ENCODE measurements around the gene PITRM1. TPM values are rescaled to one million over a fixed set of nuclear protein-coding genes. Genes with fewer than 3 reads are reported as not detected.

PITRM1 gene
- total RNA-seq, 1 experiment from 2014 or later, result 83.5 TPM

DNA sequence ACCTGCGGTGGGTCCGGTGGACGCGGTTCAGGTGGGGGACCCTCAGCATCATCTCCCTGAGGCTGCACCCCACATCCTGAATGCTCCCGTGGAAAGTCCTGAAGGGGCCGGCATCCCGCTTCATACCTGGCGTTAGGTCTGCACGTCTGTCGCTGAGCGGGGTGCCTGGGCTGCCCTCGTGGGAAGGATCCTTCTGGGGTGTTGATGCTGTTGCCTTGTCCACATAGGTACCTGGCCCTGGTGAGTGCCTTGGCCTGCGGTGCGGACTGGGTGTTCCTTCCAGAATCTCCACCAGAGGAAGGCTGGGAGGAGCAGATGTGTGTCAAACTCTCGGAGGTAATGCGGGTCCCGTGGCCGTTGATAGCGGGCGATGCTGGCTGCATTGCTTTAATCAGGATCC is 67.4 kb downstream of the PITRM1 start:
- no peak overlapping the region for H3K27ac ChIP-seq (ENCODE audit: low read depth, low read length, poor library complexity, severe bottlenecking)
- CTCF ChIA-PET, result no interaction called here
- no peaks in the 10 kb centered on the region for H3K4me1 ChIP-seq (ENCODE audit: insufficient read depth, low read length, poor library complexity, severe bottlenecking)
- no peak overlapping the region for H3K4me3 ChIP-seq (ENCODE audit: low read depth, low read length, poor library complexity, severe bottlenecking)
- H3K9me3 ChIP-seq (ENCODE audit: low read depth, low read length, poor library complexity, severe bottlenecking), result no peaks in the 10 kb centered on the region
- peaks cover 80% of the 10 kb centered on the region for H3K36me3 ChIP-seq (ENCODE audit: insufficient read depth, low read length, poor library complexity, severe bottlenecking)
- POLR2A ChIA-PET (ENCODE audit: low non-redundant PET), result no interaction called here
- TF ChIP-seq EZH2 (IDR thresholded peaks at IDR 0.05; ENCODE audit: borderline replicate concordance, low read depth, low read length, poor library complexity, severe bottlenecking), result no peak
- TF ChIP-seq, protein P1, sequence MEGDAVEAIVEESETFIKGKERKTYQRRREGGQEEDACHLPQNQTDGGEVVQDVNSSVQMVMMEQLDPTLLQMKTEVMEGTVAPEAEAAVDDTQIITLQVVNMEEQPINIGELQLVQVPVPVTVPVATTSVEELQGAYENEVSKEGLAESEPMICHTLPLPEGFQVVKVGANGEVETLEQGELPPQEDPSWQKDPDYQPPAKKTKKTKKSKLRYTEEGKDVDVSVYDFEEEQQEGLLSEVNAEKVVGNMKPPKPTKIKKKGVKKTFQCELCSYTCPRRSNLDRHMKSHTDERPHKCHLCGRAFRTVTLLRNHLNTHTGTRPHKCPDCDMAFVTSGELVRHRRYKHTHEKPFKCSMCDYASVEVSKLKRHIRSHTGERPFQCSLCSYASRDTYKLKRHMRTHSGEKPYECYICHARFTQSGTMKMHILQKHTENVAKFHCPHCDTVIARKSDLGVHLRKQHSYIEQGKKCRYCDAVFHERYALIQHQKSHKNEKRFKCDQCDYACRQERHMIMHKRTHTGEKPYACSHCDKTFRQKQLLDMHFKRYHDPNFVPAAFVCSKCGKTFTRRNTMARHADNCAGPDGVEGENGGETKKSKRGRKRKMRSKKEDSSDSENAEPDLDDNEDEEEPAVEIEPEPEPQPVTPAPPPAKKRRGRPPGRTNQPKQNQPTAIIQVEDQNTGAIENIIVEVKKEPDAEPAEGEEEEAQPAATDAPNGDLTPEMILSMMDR (conservative IDR thresholded peaks at IDR 0.05; ENCODE audit: low read depth, low read length), result no peak
- no peaks in the 10 kb centered on the region for H3K27me3 ChIP-seq (replicated peaks; ENCODE audit: insufficient read depth, low read depth, low read length, poor library complexity)
- DNase-seq (ENCODE audit: low spot score), result no peak
- intact Hi-C loops (cut with micrococcal nuclease; ENCODE audit: unreplicated experiment), result no loop called here
- BruUV-seq (replicated peaks), result no TSS peak

DNA sequence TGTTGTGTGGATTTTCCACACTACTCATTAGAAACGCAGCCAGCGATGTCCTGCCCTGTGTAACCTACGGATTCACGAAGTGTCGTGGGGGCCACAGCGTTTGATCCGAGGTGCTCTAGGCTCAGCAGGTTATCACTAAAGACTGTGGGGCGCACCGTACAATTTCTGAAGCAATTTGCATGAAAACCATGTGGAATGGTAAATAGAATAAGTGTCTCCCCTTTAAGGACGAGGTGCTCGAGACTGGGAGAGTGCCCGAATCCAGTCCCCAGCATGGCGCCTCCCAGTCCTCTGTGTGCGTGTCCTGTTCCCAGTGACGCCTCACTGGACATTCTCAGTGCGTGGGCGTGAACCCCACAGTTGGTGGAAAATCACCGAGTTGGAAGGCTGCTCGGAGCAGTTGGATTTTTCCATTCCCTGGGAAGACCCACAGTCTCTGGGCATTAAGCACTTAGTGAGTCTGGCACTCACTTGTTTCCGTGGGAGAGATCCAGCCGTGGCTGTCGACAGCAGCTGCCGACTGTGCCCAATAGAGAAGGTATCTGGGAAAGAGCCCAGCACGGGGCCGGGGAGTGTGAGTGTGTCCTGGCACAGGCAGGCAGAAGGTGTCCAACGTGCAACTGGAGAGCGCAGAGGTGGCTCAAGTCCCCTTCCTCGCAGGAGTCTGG is 68.2 kb downstream of the PITRM1 start:
- no TSS peak for BruUV-seq (replicated peaks)
- POLR2A ChIA-PET (ENCODE audit: low non-redundant PET), result no interaction called here
- no peak for DNase-seq (ENCODE audit: low spot score)

DNA sequence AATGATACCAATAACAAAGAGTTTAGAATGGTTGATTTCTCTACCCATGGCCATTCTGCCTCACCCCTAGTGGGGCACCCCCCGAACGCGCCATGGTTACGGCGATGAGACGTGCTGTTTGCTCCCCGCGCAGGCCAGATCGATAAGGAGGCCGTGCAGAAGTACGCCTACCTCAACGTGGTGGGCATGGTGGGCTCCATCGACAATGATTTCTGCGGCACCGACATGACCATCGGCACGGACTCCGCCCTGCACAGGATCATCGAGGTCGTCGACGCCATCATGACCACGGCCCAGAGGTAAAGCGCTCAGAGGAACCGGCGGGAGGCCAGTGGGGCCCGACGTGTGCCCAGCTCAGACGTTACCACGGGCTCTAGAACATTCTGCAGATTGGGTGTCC is 68.9 kb downstream of the PITRM1 start:
- no peak for TF ChIP-seq EZH2 (IDR thresholded peaks at IDR 0.05; ENCODE audit: borderline replicate concordance, low read depth, low read length, poor library complexity, severe bottlenecking)
- TF ChIP-seq, protein P1 (conservative IDR thresholded peaks at IDR 0.05; ENCODE audit: low read depth, low read length), result no peak
- DNase-seq (ENCODE audit: low spot score), result no peak
- H3K27ac ChIP-seq (ENCODE audit: low read depth, low read length, poor library complexity, severe bottlenecking), result no peak overlapping the region
- H3K4me3 ChIP-seq (ENCODE audit: low read depth, low read length, poor library complexity, severe bottlenecking), result no peak overlapping the region
- peaks cover 74% of the 10 kb centered on the region for H3K36me3 ChIP-seq (ENCODE audit: insufficient read depth, low read length, poor library complexity, severe bottlenecking)
- intact Hi-C loops (cut with micrococcal nuclease; ENCODE audit: unreplicated experiment), result no loop called here
- H3K27me3 ChIP-seq (replicated peaks; ENCODE audit: insufficient read depth, low read depth, low read length, poor library complexity), result no peaks in the 10 kb centered on the region
- ChIA-PET CTCF (no interaction called here), POLR2A (ENCODE audit: low non-redundant PET) (no interaction called here)
- H3K9me3 ChIP-seq (ENCODE audit: low read depth, low read length, poor library complexity, severe bottlenecking), result no peaks in the 10 kb centered on the region
- BruUV-seq (replicated peaks), result no TSS peak
- peaks cover 9% of the 10 kb centered on the region for H3K4me1 ChIP-seq (ENCODE audit: insufficient read depth, low read length, poor library complexity, severe bottlenecking)

More for the DNA sequence above, 68.2 kb downstream of the PITRM1 start:
- CTCF ChIA-PET, result no interaction called here
- peaks cover 1% of the 10 kb centered on the region for H3K4me1 ChIP-seq (ENCODE audit: insufficient read depth, low read length, poor library complexity, severe bottlenecking)
- no peak overlapping the region for H3K4me3 ChIP-seq (ENCODE audit: low read depth, low read length, poor library complexity, severe bottlenecking)
- H3K36me3 ChIP-seq (ENCODE audit: insufficient read depth, low read length, poor library complexity, severe bottlenecking), result peaks cover 81% of the 10 kb centered on the region
- no peak overlapping the region for H3K27ac ChIP-seq (ENCODE audit: low read depth, low read length, poor library complexity, severe bottlenecking)
- no peaks in the 10 kb centered on the region for H3K9me3 ChIP-seq (ENCODE audit: low read depth, low read length, poor library complexity, severe bottlenecking)
- intact Hi-C loops (cut with micrococcal nuclease; ENCODE audit: unreplicated experiment), result no loop called here
- H3K27me3 ChIP-seq (replicated peaks; ENCODE audit: insufficient read depth, low read depth, low read length, poor library complexity), result no peaks in the 10 kb centered on the region
- TF ChIP-seq, protein P1 (conservative IDR thresholded peaks at IDR 0.05; ENCODE audit: low read depth, low read length), result no peak
- no peak for TF ChIP-seq EZH2 (IDR thresholded peaks at IDR 0.05; ENCODE audit: borderline replicate concordance, low read depth, low read length, poor library complexity, severe bottlenecking)
